Ishikawa (cell line): ENCODE data around the gene CFAP46.

Experiments used
- CEBPB ChIP-seq: IDR thresholded peaks from 2 replicates; pipeline ENCODE4 v1.6.1; 2012
- CREB1 ChIP-seq: IDR thresholded peaks from 2 replicates; pipeline ENCODE4 v1.6.1; 2012; ENCODE audit warnings: low read depth
- EGR1 ChIP-seq: IDR thresholded peaks from 2 replicates; pipeline ENCODE4 v1.6.1; 2012
- EP300 ChIP-seq: IDR thresholded peaks from 2 replicates; pipeline ENCODE4 v1.6.1; 2012; ENCODE audit warnings: borderline replicate concordance
- FOXM1 ChIP-seq: IDR thresholded peaks from 2 replicates; pipeline ENCODE4 v1.6.1; 2012; ENCODE audit warnings: low read depth, borderline replicate concordance
- NFIC ChIP-seq: IDR thresholded peaks from 2 replicates; pipeline ENCODE4 v1.6.1; 2012
- RAD21 ChIP-seq: IDR thresholded peaks from 2 replicates; pipeline ENCODE4 v1.6.1; 2012; ENCODE audit warnings: low read depth
- TCF12 ChIP-seq: IDR thresholded peaks from 2 replicates; pipeline ENCODE4 v1.6.1; 2012; ENCODE audit warnings: low read depth
- TEAD4 ChIP-seq: IDR thresholded peaks from 2 replicates; pipeline ENCODE4 v1.6.1; 2012
- YY1 ChIP-seq: IDR thresholded peaks from 2 replicates; pipeline ENCODE4 v1.6.1; 2012; ENCODE audit warnings: low read depth
- ZBTB7A ChIP-seq: IDR thresholded peaks from 2 replicates; pipeline ENCODE4 v1.6.1; 2012; ENCODE audit warnings: low read depth
- TF ChIP-seq, protein P1 (sequence below): IDR thresholded peaks from 2 replicates; pipeline ENCODE4 v1.6.1; 2012
- TF ChIP-seq, protein P2 (sequence below): IDR thresholded peaks from 2 replicates; pipeline ENCODE4 v1.6.1; 2012; ENCODE audit warnings: low read depth, mild to moderate bottlenecking
- TF ChIP-seq, protein P3 (sequence below): IDR thresholded peaks from 2 replicates; pipeline ENCODE4 v1.6.1; 2012

DNA sequence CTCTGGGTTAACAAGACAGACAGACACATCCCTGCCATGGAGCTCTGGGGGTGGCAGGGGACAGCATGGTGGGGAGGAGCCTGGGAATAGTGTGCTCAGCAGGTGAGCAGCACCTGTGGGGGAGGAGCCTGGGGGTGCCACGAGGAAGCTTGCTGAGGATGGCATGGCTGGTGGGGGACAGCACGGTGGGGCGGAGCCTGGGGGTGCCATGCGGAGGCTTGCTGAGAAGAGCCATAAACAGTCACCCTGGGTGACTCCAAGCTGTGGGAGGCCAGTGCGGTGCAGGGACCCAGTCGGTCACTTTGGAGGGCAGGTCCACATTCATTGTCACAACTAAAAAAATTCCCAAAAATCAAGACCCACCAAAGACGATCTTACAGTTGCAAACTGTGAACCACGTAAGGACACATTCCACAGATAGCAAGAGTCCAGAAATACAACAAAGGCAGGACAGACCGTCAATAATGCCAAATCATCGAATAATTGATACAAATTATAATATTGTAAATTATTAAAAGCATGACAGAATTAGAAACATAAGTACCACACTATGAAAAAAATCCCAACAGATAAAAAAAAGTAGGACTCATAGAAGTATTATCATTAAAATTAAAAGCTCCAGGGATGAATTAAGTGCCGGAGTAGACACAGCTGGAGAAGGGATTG lies 180.8 kb downstream of the CFAP46 start:
- TF ChIP-seq EP300: no peak
- TF ChIP-seq, protein P1, sequence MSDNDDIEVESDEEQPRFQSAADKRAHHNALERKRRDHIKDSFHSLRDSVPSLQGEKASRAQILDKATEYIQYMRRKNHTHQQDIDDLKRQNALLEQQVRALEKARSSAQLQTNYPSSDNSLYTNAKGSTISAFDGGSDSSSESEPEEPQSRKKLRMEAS: no peak
- no peak for TF ChIP-seq TEAD4
- no peak for TF ChIP-seq NFIC
- TF ChIP-seq, protein P2, sequence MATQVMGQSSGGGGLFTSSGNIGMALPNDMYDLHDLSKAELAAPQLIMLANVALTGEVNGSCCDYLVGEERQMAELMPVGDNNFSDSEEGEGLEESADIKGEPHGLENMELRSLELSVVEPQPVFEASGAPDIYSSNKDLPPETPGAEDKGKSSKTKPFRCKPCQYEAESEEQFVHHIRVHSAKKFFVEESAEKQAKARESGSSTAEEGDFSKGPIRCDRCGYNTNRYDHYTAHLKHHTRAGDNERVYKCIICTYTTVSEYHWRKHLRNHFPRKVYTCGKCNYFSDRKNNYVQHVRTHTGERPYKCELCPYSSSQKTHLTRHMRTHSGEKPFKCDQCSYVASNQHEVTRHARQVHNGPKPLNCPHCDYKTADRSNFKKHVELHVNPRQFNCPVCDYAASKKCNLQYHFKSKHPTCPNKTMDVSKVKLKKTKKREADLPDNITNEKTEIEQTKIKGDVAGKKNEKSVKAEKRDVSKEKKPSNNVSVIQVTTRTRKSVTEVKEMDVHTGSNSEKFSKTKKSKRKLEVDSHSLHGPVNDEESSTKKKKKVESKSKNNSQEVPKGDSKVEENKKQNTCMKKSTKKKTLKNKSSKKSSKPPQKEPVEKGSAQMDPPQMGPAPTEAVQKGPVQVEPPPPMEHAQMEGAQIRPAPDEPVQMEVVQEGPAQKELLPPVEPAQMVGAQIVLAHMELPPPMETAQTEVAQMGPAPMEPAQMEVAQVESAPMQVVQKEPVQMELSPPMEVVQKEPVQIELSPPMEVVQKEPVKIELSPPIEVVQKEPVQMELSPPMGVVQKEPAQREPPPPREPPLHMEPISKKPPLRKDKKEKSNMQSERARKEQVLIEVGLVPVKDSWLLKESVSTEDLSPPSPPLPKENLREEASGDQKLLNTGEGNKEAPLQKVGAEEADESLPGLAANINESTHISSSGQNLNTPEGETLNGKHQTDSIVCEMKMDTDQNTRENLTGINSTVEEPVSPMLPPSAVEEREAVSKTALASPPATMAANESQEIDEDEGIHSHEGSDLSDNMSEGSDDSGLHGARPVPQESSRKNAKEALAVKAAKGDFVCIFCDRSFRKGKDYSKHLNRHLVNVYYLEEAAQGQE: no peak
- TF ChIP-seq CREB1: no peak
- TF ChIP-seq RAD21: no peak
- TF ChIP-seq YY1: no peak
- TF ChIP-seq CEBPB: no peak
- no peak for TF ChIP-seq EGR1
- TF ChIP-seq ZBTB7A: no peak
- TF ChIP-seq TCF12: no peak
- TF ChIP-seq, protein P3, sequence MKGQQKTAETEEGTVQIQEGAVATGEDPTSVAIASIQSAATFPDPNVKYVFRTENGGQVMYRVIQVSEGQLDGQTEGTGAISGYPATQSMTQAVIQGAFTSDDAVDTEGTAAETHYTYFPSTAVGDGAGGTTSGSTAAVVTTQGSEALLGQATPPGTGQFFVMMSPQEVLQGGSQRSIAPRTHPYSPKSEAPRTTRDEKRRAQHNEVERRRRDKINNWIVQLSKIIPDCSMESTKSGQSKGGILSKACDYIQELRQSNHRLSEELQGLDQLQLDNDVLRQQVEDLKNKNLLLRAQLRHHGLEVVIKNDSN: no peak
- TF ChIP-seq FOXM1: no peak
